OCI-LY7 (cell line): ENCODE measurements around the gene SPDYE1. TPM values are rescaled to one million over a fixed set of nuclear protein-coding genes. Genes with fewer than 3 reads are reported as not detected.

ENCODE experiments used
- BruUV-seq: library from RNA; stranded (reverse); fragments of 400-500 nt; replicated peaks from 2 replicates; lab custom pipeline; 2021; lab: Mats Ljungman, UMichigan
- CTCF ChIA-PET: fragments of 300-600 bp; sonication (Branson Sonifier 250); formaldehyde crosslinking; loops from one replicate; lab custom pipeline; 2022; ENCODE audit warnings: antibody characterized with exemption; ENCODE audit not compliant: unreplicated experiment; lab: Charles Lee
- POLR2A ChIA-PET: fragments of 300-600 bp; sonication (Branson Sonifier 250); formaldehyde crosslinking; loops from one replicate; lab custom pipeline; 2022; ENCODE audit warnings: antibody characterized with exemption; lab: Charles Lee
- DNase-seq: peaks from one replicate; pipeline ENCODE4 v3.0.0-alpha.2; 2015; ENCODE audit warnings: low spot score
- H2AFZ ChIP-seq: fragments of 200-600 bp; sonication (generic), shearing (Covaris generic); 2 replicates; pipeline ENCODE4 v1.6.1; 2014; ENCODE audit warnings: mild to moderate bottlenecking, antibody characterized with exemption, low read length, moderate library complexity
- H3K27ac ChIP-seq: fragments of 200-600 bp; sonication (generic); 2 replicates; pipeline ENCODE4 v1.5.1; 2014; ENCODE audit warnings: mixed run types, low read depth, mild to moderate bottlenecking, moderate library complexity, low read length, inconsistent platforms; ENCODE audit not compliant: poor library complexity, severe bottlenecking
- H3K36me3 ChIP-seq: fragments of 200-600 bp; sonication (generic); 2 replicates; pipeline ENCODE4 v1.6.1; 2014; ENCODE audit warnings: mild to moderate bottlenecking, antibody characterized with exemption, low read length, moderate library complexity, mixed read lengths; ENCODE audit not compliant: insufficient read depth
- H3K4me1 ChIP-seq: fragments of 200-600 bp; sonication (generic); 2 replicates; pipeline ENCODE4 v1.5.1; 2014; ENCODE audit warnings: mild to moderate bottlenecking, low read length; ENCODE audit not compliant: insufficient read depth, poor library complexity, severe bottlenecking
- H3K4me2 ChIP-seq: fragments of 200-600 bp; sonication (generic); 2 replicates; pipeline ENCODE4 v1.6.1; 2014; ENCODE audit warnings: mild to moderate bottlenecking, low read length
- H3K4me3 ChIP-seq: fragments of 200-600 bp; sonication (generic); 2 replicates; pipeline ENCODE4 v1.5.1; 2014; ENCODE audit warnings: mild to moderate bottlenecking, low read depth, low read length; ENCODE audit not compliant: poor library complexity, severe bottlenecking
- H3K79me2 ChIP-seq: fragments of 200-600 bp; sonication (generic); 2 replicates; pipeline ENCODE4 v1.6.1; 2016; ENCODE audit warnings: low read depth, mild to moderate bottlenecking, low read length, moderate library complexity, mixed read lengths; ENCODE audit not compliant: insufficient read depth
- H3K9me2 ChIP-seq: fragments of 200-600 bp; sonication (generic); 2 replicates; pipeline ENCODE4 v1.6.1; 2016; ENCODE audit warnings: mild to moderate bottlenecking, low read length, mixed read lengths; ENCODE audit not compliant: insufficient read depth
- H3K9me3 ChIP-seq: fragments of 200-600 bp; sonication (generic); 2 replicates; pipeline ENCODE4 v1.6.1; 2014; ENCODE audit warnings: mild to moderate bottlenecking, mixed run types, low read length, mixed read lengths
- H4K20me1 ChIP-seq: fragments of 200-600 bp; sonication (generic); 2 replicates; pipeline ENCODE4 v1.6.1; 2014; ENCODE audit warnings: mild to moderate bottlenecking, antibody characterized with exemption, low read length, moderate library complexity, mixed read lengths; ENCODE audit not compliant: insufficient read depth
- EZH2phosphoT487 ChIP-seq: fragments of 200-600 bp; sonication (generic); IDR thresholded peaks from 2 replicates; pipeline ENCODE4 v1.6.1; 2018; ENCODE audit warnings: low read depth, borderline replicate concordance, mild to moderate bottlenecking, mixed run types, antibody characterized with exemption, low read length, moderate library complexity, mixed read lengths
- intact Hi-C: fragments of 100-400 bp; cut with micrococcal nuclease; formaldehyde crosslinking; loops from one replicate; pipeline ENCODE4 v1.10.0; 2022; ENCODE audit not compliant: unreplicated experiment
- total RNA-seq, 2 experiments: library from RNA; depleted of rRNA in 1 of 2; stranded (reverse); fragments of >200 nt in 1 of 2; shearing (Covaris generic) in 1 of 2; gene quantifications; 2 replicates each; pipeline ENCODE4 v1.2.3, GENCODE V29; 2014 to 2022
- TF ChIP-seq, protein P1 (sequence below): fragments of 200-600 bp; sonication (generic); conservative IDR thresholded peaks from 2 replicates; pipeline ENCODE4 v1.5.1; 2014; ENCODE audit warnings: mild to moderate bottlenecking, antibody characterized with exemption, low read length, moderate library complexity, mixed read lengths

Gene SPDYE1
- total RNA-seq, 2 experiments from 2014 or later, result not detected

DNA sequence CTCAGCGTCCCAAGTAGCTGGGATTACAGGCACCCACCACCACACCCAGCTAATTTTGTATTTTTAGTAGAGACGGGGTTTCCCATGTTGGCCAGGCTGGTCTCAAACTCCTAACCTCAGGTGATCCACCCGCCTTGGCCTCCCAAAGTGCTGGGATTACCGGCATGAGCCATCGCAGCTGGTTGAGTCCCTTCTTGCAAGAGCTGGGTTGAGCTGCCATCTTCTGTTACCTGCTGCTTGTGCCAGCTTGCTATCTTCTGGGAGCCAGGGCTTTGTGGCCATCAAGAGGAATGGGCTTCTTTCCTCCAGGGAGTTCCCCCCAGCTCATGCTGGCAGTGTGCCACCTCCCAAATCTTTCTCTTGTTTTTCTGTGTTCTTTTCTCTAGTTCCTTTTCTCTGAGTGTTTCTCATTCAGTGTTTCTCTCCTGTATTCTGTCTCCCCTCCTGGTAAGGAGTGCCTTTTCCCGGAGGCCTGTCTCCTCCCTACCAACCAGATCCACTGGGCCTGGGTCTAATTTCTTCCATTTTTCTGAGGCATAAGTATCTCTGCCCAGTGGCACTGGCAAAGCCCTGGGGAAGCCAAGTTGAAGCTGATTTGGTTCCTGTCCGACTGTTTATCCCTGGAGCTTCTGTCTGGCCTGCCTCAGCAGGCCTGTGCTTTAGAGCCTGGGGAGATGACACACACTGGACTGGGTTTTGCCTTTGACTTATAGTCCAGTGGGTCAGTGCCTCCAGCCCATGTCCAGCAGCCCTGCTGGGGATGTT lies 50.5 kb downstream of the SPDYE1 start:
- Histone ChIP-seq H3K4me1 (peaks cover 35% of the 10 kb centered on the region), H2AFZ (no peak overlapping the region), H3K9me3 (no peaks in the 10 kb centered on the region), H3K4me2 (peak overlapping the region; percentile 2; the same call in 1 of the 2 replicates), H3K9me2 (no peaks in the 10 kb centered on the region), H3K4me3 (no peak overlapping the region), H4K20me1 (peaks cover 13% of the 10 kb centered on the region), H3K79me2 (peaks cover 39% of the 10 kb centered on the region), H3K27ac (no peak overlapping the region), H3K36me3 (peaks cover 53% of the 10 kb centered on the region)
- no TSS peak for BruUV-seq
- POLR2A ChIA-PET, result interaction anchor here (0.7 to 1.6 kb wide), 2 partner anchors 9 to 19 kb away, joined by 4 to 5 read pairs; no protein-coding TSS in a partner anchor
- DNase-seq, result no peak
- CTCF ChIA-PET, result no interaction called here
- intact Hi-C loops, result no loop called here
- TF ChIP-seq EZH2phosphoT487, result no peak
- TF ChIP-seq, protein P1, sequence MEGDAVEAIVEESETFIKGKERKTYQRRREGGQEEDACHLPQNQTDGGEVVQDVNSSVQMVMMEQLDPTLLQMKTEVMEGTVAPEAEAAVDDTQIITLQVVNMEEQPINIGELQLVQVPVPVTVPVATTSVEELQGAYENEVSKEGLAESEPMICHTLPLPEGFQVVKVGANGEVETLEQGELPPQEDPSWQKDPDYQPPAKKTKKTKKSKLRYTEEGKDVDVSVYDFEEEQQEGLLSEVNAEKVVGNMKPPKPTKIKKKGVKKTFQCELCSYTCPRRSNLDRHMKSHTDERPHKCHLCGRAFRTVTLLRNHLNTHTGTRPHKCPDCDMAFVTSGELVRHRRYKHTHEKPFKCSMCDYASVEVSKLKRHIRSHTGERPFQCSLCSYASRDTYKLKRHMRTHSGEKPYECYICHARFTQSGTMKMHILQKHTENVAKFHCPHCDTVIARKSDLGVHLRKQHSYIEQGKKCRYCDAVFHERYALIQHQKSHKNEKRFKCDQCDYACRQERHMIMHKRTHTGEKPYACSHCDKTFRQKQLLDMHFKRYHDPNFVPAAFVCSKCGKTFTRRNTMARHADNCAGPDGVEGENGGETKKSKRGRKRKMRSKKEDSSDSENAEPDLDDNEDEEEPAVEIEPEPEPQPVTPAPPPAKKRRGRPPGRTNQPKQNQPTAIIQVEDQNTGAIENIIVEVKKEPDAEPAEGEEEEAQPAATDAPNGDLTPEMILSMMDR, result no peak

DNA sequence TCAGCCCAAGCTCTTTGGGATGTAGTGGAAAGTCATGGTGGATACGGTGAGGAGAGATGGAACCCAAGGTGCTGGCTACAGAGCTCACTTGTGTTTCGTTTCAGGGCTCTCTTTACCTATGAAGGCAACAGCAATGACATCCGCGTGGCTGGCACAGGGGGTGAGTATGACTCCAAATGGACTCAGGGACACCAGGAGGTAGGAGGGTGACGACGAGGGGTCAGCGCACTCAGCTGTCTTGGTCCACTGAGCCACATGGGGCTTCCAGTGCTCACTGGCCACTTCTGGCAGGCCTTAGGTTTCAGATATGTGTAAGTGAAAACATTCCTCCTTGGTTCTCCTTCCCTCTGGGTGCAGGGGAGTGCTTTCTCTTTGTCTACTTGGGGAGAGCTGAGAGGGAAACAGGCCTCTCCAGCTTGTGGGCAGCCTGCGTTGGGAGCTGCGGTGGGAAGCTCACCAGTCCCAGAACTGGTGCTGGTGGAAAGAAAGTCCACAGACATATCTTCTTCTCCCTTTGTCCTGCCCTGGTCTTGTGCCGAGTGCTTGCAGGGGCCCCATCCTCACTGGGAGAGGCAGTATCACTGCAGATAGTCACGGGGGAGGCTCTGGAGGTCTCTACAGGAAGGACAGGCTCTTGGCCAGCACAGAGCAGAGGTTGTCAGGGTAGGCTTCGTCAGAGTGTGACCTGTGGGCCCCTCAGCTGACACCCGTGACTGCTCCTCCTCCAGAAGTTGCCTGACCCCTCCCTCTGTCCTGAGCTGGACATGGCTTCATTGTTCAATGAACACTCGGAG lies 52.6 kb downstream of the SPDYE1 start:
- H3K79me2 ChIP-seq, result peaks cover 33% of the 10 kb centered on the region
- no peak for TF ChIP-seq EZH2phosphoT487
- TF ChIP-seq, protein P1, result no peak
- H4K20me1 ChIP-seq, result peaks cover 13% of the 10 kb centered on the region
- no peaks in the 10 kb centered on the region for H3K9me3 ChIP-seq
- H3K4me1 ChIP-seq, result peaks cover 28% of the 10 kb centered on the region
- no peak overlapping the region for H3K4me3 ChIP-seq
- DNase-seq, result no peak
- H3K27ac ChIP-seq, result no peak overlapping the region
- no peaks in the 10 kb centered on the region for H3K9me2 ChIP-seq
- H2AFZ ChIP-seq, result no peak overlapping the region
- ChIA-PET POLR2A (no interaction called here), CTCF (no interaction called here)
- intact Hi-C loops, result no loop called here
- H3K36me3 ChIP-seq, result peaks cover 73% of the 10 kb centered on the region
- H3K4me2 ChIP-seq, result no peak overlapping the region
- BruUV-seq, result no TSS peak
